ENCODE measurements around the gene ASPDH. TPM values are rescaled to one million over a fixed set of nuclear protein-coding genes. Genes with fewer than 3 reads are reported as not detected.
A peak's percentile ranks its signal among the peaks of the same experiment; 100 is the strongest.

Gene ASPDH
- polyA plus RNA-seq, 1 donor (not counting 4 experiments of a cell fraction or from before 2014, with no cell fraction given) = not detected

GRCh38 chr19:50557009-50557613 lies 43.4 kb upstream of the ASPDH start:
- DNase-seq (ENCODE audit: low read depth, low spot score) = no peak
- peaks cover 29% of the 10 kb centered on the region for H3K27me3 ChIP-seq (ENCODE audit: control insufficient read depth, extremely low read depth, insufficient read depth, low read length)
- no peaks in the 10 kb centered on the region for H4K20me1 ChIP-seq (ENCODE audit: control insufficient read depth, extremely low read depth, insufficient read depth, low read length)
- dilution Hi-C loops (cut with MboI; ENCODE audit: extremely low pct_ligation_motif_present, low sequenced_read_pairs) = no loop called here
- no peak overlapping the region for H3K4me3 ChIP-seq (ENCODE audit: control insufficient read depth in 2 of 3, extremely low read depth in 1 of 3, insufficient read depth in 2 of 3, low read depth in 1 of 3, low read length in 3 of 3)
- no peak overlapping the region for H3K4me2 ChIP-seq (ENCODE audit: control insufficient read depth, extremely low read depth, insufficient read depth, low read depth, low read length)
- no peaks in the 10 kb centered on the region for H3K36me3 ChIP-seq (ENCODE audit: control insufficient read depth in 2 of 2, extremely low read depth in 1 of 2, insufficient read depth in 2 of 2, low read length in 2 of 2)
- FAIRE-seq = no peak
- H3K79me2 ChIP-seq (ENCODE audit: control insufficient read depth, insufficient read depth, low read length) = no peaks in the 10 kb centered on the region
- H3K9ac ChIP-seq (ENCODE audit: control insufficient read depth, extremely low read depth, insufficient read depth, low read length) = no peak overlapping the region
- TF ChIP-seq CTCF (optimal IDR thresholded peaks at IDR 0.05 in 1 of 3, IDR thresholded peaks at IDR 0.05 in 1 of 3, conservative IDR thresholded peaks at IDR 0.05 in 1 of 3; ENCODE audit: extremely low read depth in 1 of 3, insufficient read depth in 2 of 3, low read length in 3 of 3) (no peak), EZH2 (IDR thresholded peaks at IDR 0.05; ENCODE audit: low read length) (no peak)
- no peaks in the 10 kb centered on the region for H3K9me1 ChIP-seq (ENCODE audit: control insufficient read depth, extremely low read depth, insufficient read depth, low read length)
- no peak overlapping the region for H2AFZ ChIP-seq (ENCODE audit: control insufficient read depth, low read length)
- H3K4me1 ChIP-seq (ENCODE audit: control insufficient read depth, extremely low read depth, insufficient read depth, low read length) = no peaks in the 10 kb centered on the region
- H3K9me3 ChIP-seq (ENCODE audit: control insufficient read depth, low read depth, low read length) = no peaks in the 10 kb centered on the region
- no peak overlapping the region for H3K27ac ChIP-seq (ENCODE audit: control insufficient read depth, insufficient read depth, low read length)

GRCh38 chr19:50556282-50557008 lies 42.7 kb upstream of the ASPDH start:
- dilution Hi-C loops (cut with MboI; ENCODE audit: extremely low pct_ligation_motif_present, low sequenced_read_pairs) = no loop called here
- no peak overlapping the region for H3K9ac ChIP-seq (ENCODE audit: control insufficient read depth, extremely low read depth, insufficient read depth, low read length)
- peak; percentile 7 for DNase-seq (ENCODE audit: low read depth, low spot score)
- H3K4me2 ChIP-seq (ENCODE audit: control insufficient read depth, extremely low read depth, insufficient read depth, low read depth, low read length) = peak overlapping the region; percentile 82
- peaks cover 36% of the 10 kb centered on the region for H3K27me3 ChIP-seq (ENCODE audit: control insufficient read depth, extremely low read depth, insufficient read depth, low read length)
- no peak for FAIRE-seq
- H3K9me1 ChIP-seq (ENCODE audit: control insufficient read depth, extremely low read depth, insufficient read depth, low read length) = no peaks in the 10 kb centered on the region
- no peaks in the 10 kb centered on the region for H3K9me3 ChIP-seq (ENCODE audit: control insufficient read depth, low read depth, low read length)
- peak overlapping the region; percentile 39 to 59 (median 44) for H3K4me3 ChIP-seq (ENCODE audit: control insufficient read depth in 2 of 3, extremely low read depth in 1 of 3, insufficient read depth in 2 of 3, low read depth in 1 of 3, low read length in 3 of 3)
- no peak for TF ChIP-seq EZH2 (IDR thresholded peaks at IDR 0.05; ENCODE audit: low read length)
- TF ChIP-seq CTCF (optimal IDR thresholded peaks at IDR 0.05 in 1 of 3, IDR thresholded peaks at IDR 0.05 in 1 of 3, conservative IDR thresholded peaks at IDR 0.05 in 1 of 3; ENCODE audit: extremely low read depth in 1 of 3, insufficient read depth in 2 of 3, low read length in 3 of 3) = peak; percentile 66 to 97 (median 81)
- no peaks in the 10 kb centered on the region for H3K4me1 ChIP-seq (ENCODE audit: control insufficient read depth, extremely low read depth, insufficient read depth, low read length)
- no peaks in the 10 kb centered on the region for H3K36me3 ChIP-seq (ENCODE audit: control insufficient read depth in 2 of 2, extremely low read depth in 1 of 2, insufficient read depth in 2 of 2, low read length in 2 of 2)
- no peak overlapping the region for H3K27ac ChIP-seq (ENCODE audit: control insufficient read depth, insufficient read depth, low read length)
- H2AFZ ChIP-seq (ENCODE audit: control insufficient read depth, low read length) = peak overlapping the region; percentile 79
- no peaks in the 10 kb centered on the region for H3K79me2 ChIP-seq (ENCODE audit: control insufficient read depth, insufficient read depth, low read length)
- no peaks in the 10 kb centered on the region for H4K20me1 ChIP-seq (ENCODE audit: control insufficient read depth, extremely low read depth, insufficient read depth, low read length)

Measured in keratinocyte (primary cell).